ENCODE measurements around the gene IL1F10. TPM values are rescaled to one million over a fixed set of nuclear protein-coding genes. Genes with fewer than 3 reads are reported as not detected.

The IL1F10 gene
- total and polyA plus RNA-seq, 8 donors: not detected

GRCh38 chr2:113111823-113112287, 44.1 kb downstream of the IL1F10 start:
- intact Hi-C loops (cut with DNase I): no loop called here
- DNase-seq (peak in 2 of 4 donors; percentile 46 to 78), ATAC-seq (peak; percentile 54)
- no peak overlapping the region for H3K4me3 ChIP-seq
- TF ChIP-seq CTCF (IDR thresholded peaks at IDR 0.05): no peak
- no peaks in the 10 kb centered on the region for H3K27me3 ChIP-seq
- peak overlapping the region in 1 of 2 donors; percentile 63 for H3K27ac ChIP-seq
- H3K9me3 ChIP-seq: no peaks in the 10 kb centered on the region
- H3K36me3 ChIP-seq: no peaks in the 10 kb centered on the region
- H3K4me1 ChIP-seq: peaks cover 0 to 40% of the 10 kb centered on the region in 2 donors

- H3K9me3 ChIP-seq: no peaks in the 10 kb centered on the region
- no peak for TF ChIP-seq CTCF (IDR thresholded peaks at IDR 0.05)
- no peak for DNase-seq
- H3K4me1 ChIP-seq: peaks cover 0 to 40% of the 10 kb centered on the region in 2 donors
- no peaks in the 10 kb centered on the region for H3K27me3 ChIP-seq
- intact Hi-C loops (cut with DNase I): no loop called here
- ATAC-seq: no peak
- H3K36me3 ChIP-seq: no peaks in the 10 kb centered on the region
- H3K27ac ChIP-seq: peak overlapping the region in 1 of 2 donors; percentile 63
- H3K4me3 ChIP-seq: no peak overlapping the region
Measured at GRCh38 chr2:113112441-113112840, 44.7 kb downstream of the IL1F10 start.

- no peak overlapping the region for H3K4me3 ChIP-seq
- no peak for TF ChIP-seq CTCF (IDR thresholded peaks at IDR 0.05)
- H3K27ac ChIP-seq: peak overlapping the region in 1 of 2 donors; percentile 63
- DNase-seq: no peak
- H3K9me3 ChIP-seq: no peaks in the 10 kb centered on the region
- no peaks in the 10 kb centered on the region for H3K27me3 ChIP-seq
- intact Hi-C loops (cut with DNase I): no loop called here
- no peak for ATAC-seq
- no peaks in the 10 kb centered on the region for H3K36me3 ChIP-seq
- peaks cover 0 to 40% of the 10 kb centered on the region in 2 donors for H3K4me1 ChIP-seq
Measured at GRCh38 chr2:113112871-113113270, 45.1 kb downstream of the IL1F10 start.

GRCh38 chr2:113113807-113114206, 46.0 kb downstream of the IL1F10 start:
- Histone ChIP-seq H3K27me3 (no peaks in the 10 kb centered on the region), H3K27ac (no peak overlapping the region), H3K36me3 (no peaks in the 10 kb centered on the region), H3K4me3 (no peak overlapping the region), H3K4me1 (peaks cover 0 to 40% of the 10 kb centered on the region in 2 donors), H3K9me3 (no peaks in the 10 kb centered on the region)
- DNase-seq (no peak), ATAC-seq (no peak)
- TF ChIP-seq CTCF (IDR thresholded peaks at IDR 0.05): no peak
- intact Hi-C loops (cut with DNase I): no loop called here

GRCh38 chr2:113114224-113114945, 46.6 kb downstream of the IL1F10 start:
- H3K4me3 ChIP-seq: no peak overlapping the region
- H3K27ac ChIP-seq: no peak overlapping the region
- no peak for TF ChIP-seq CTCF (IDR thresholded peaks at IDR 0.05)
- H3K4me1 ChIP-seq: peaks cover 0 to 40% of the 10 kb centered on the region in 2 donors
- H3K9me3 ChIP-seq: no peaks in the 10 kb centered on the region
- H3K27me3 ChIP-seq: no peaks in the 10 kb centered on the region
- H3K36me3 ChIP-seq: no peaks in the 10 kb centered on the region
- intact Hi-C loops (cut with DNase I): no loop called here
- no peak for DNase-seq
- ATAC-seq: no peak
